Neural progenitor cell (in vitro differentiated cells): Measurements from ENCODE around the gene RMDN2. TPM values are rescaled to one million over a fixed set of nuclear protein-coding genes. Genes with fewer than 3 reads are reported as not detected.

Source experiments
- DNase-seq: peaks from one replicate; pipeline ENCODE4 v3.0.0-alpha.2; 2016; ENCODE audit warnings: low spot score
- H2AFZ ChIP-seq: fragments of 200-600 bp; sonication (generic); replicated peaks from 2 replicates; pipeline ENCODE4 v1.6.1; 2016; ENCODE audit warnings: antibody characterized with exemption
- H3F3A ChIP-seq: fragments of 200-600 bp; sonication (generic); 2 replicates; pipeline ENCODE4 v1.6.1; 2016; ENCODE audit warnings: antibody characterized with exemption, low read depth
- H3K27ac ChIP-seq: fragments of 200-600 bp; sonication (generic); 2 replicates; pipeline ENCODE4 v1.5.1; 2016; ENCODE audit warnings: mild to moderate bottlenecking
- H3K27me3 ChIP-seq: fragments of 200-600 bp; sonication (generic); 2 replicates; pipeline ENCODE4 v1.6.1; 2016; ENCODE audit warnings: mild to moderate bottlenecking, moderate library complexity
- H3K36me3 ChIP-seq: fragments of 200-600 bp; sonication (generic); 2 replicates; pipeline ENCODE4 v1.5.1; 2016
- H3K4me1 ChIP-seq: fragments of 200-600 bp; sonication (generic); 2 replicates; pipeline ENCODE4 v1.6.1; 2016; ENCODE audit warnings: mixed run types
- H3K4me2 ChIP-seq: fragments of 200-600 bp; sonication (generic); 2 replicates; pipeline ENCODE4 v1.6.1; 2016
- H3K4me3 ChIP-seq: fragments of 200-600 bp; sonication (generic); 2 replicates; pipeline ENCODE4 v1.5.1; 2016
- H3K79me2 ChIP-seq: fragments of 200-600 bp; sonication (generic); 2 replicates; pipeline ENCODE4 v1.6.1; 2016; ENCODE audit warnings: low read depth
- H3K9ac ChIP-seq: fragments of 200-600 bp; sonication (generic); 2 replicates; pipeline ENCODE4 v1.6.1; 2016
- H3K9me3 ChIP-seq: fragments of 200-600 bp; sonication (generic); 2 replicates; pipeline ENCODE4 v1.5.1; 2016; ENCODE audit warnings: low read depth
- H4K20me1 ChIP-seq: fragments of 200-600 bp; sonication (generic); 2 replicates; pipeline ENCODE4 v1.6.1; 2016; ENCODE audit warnings: low read depth
- H3K27ac Mint-ChIP-seq: 3 replicates; pipeline ENCODE4 v1.8.0; 2021; ENCODE audit warnings: mixed read lengths
- H3K27me3 Mint-ChIP-seq: 2 replicates; pipeline ENCODE4 v1.8.0; 2022; ENCODE audit warnings: low read depth, mild to moderate bottlenecking, inconsistent platforms, moderate library complexity, mixed read lengths; ENCODE audit not compliant: insufficient read depth
- H3K36me3 Mint-ChIP-seq: 3 replicates; pipeline ENCODE4 v1.8.0; 2021; ENCODE audit warnings: mixed read lengths
- H3K4me1 Mint-ChIP-seq: 3 replicates; pipeline ENCODE4 v1.8.0; 2021; ENCODE audit warnings: mixed read lengths
- H3K4me3 Mint-ChIP-seq: 3 replicates; pipeline ENCODE4 v1.8.0; 2021; ENCODE audit warnings: mild to moderate bottlenecking, moderate library complexity, mixed read lengths
- H3K9me3 Mint-ChIP-seq: 3 replicates; pipeline ENCODE4 v1.8.0; 2020; ENCODE audit warnings: mixed read lengths
- CTCF ChIP-seq: fragments of 200-600 bp; sonication (generic); IDR thresholded peaks from 2 replicates; pipeline ENCODE4 v1.5.1; 2017; ENCODE audit warnings: antibody characterized with exemption, mild to moderate bottlenecking
- EZH2 ChIP-seq: fragments of 200-600 bp; sonication (generic); IDR thresholded peaks from 2 replicates; pipeline ENCODE4 v1.6.1; 2017; ENCODE audit warnings: antibody characterized with exemption, mild to moderate bottlenecking, moderate library complexity
- EZH2phosphoT487 ChIP-seq: fragments of 200-600 bp; sonication (generic); IDR thresholded peaks from 2 replicates; pipeline ENCODE4 v1.6.1; 2017; ENCODE audit warnings: antibody characterized with exemption
- total RNA-seq: library from RNA; depleted of rRNA; stranded (reverse); fragments of >200 nt; gene quantifications from 2 replicates; pipeline ENCODE4 v1.2.3, GENCODE V29; 2015; ENCODE audit warnings: low replicate concordance

Gene RMDN2
- total RNA-seq, 1 donor from 2014 or later, result 10.3 TPM

DNA sequence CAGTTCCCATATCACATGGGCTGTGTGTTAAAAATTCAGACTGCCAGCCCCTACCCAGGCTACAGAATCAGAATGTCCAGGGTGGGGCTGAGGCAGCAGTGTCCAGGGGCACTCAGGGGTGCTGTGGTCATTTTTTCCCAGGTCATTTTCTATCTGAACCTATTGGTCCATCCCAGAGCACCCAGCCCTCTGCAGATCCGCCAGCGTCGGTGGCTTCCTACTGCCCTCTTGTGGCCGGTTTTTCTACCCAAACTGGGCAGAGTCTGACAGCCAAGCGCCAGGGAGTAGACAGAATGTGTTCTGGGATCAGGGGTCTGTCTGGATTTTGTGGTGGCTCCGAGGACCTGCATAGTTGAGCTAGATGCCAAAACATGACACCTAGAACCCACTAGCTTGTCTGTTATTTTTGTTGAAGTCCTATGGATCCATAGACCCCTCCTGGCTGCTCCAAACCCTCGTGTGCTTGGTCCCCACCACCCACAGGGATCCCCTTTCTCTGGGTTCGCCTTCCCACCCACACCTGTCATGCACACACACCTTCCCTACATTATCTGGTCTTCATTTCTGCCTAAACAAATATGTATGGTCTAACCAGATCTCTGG is 34.1 kb upstream of the RMDN2 start:
- Histone ChIP-seq H3K4me3 (no peak overlapping the region), H3K27ac (no peak overlapping the region), H3K4me2 (no peak overlapping the region), H3K9ac (no peak overlapping the region), H3K79me2 (no peaks in the 10 kb centered on the region), H4K20me1 (no peaks in the 10 kb centered on the region), H2AFZ (no peak overlapping the region), H3K4me1 (peaks cover 2% of the 10 kb centered on the region), H3K27me3 (no peaks in the 10 kb centered on the region), H3K36me3 (no peaks in the 10 kb centered on the region), H3F3A (no peaks in the 10 kb centered on the region), H3K9me3 (no peaks in the 10 kb centered on the region)
- H3K9me3 Mint-ChIP-seq, result peaks cover 2% of the 10 kb centered on the region
- H3K27ac Mint-ChIP-seq, result no peak overlapping the region
- H3K4me3 Mint-ChIP-seq, result no peak overlapping the region
- no peaks in the 10 kb centered on the region for H3K27me3 Mint-ChIP-seq
- peak; percentile 87 for DNase-seq
- peaks cover 2% of the 10 kb centered on the region for H3K4me1 Mint-ChIP-seq
- no peaks in the 10 kb centered on the region for H3K36me3 Mint-ChIP-seq
- TF ChIP-seq CTCF (peak; percentile 81), EZH2phosphoT487 (no peak)

- H3F3A ChIP-seq, result no peaks in the 10 kb centered on the region
- no peak overlapping the region for H3K4me3 ChIP-seq
- no peaks in the 10 kb centered on the region for H3K4me1 ChIP-seq
- DNase-seq, result no peak
- TF ChIP-seq CTCF, result no peak
- no peak for TF ChIP-seq EZH2
- TF ChIP-seq EZH2phosphoT487, result no peak
- H3K36me3 ChIP-seq, result no peaks in the 10 kb centered on the region
- H3K9me3 Mint-ChIP-seq, result peaks cover 2% of the 10 kb centered on the region
- no peaks in the 10 kb centered on the region for H3K9me3 ChIP-seq
- no peak overlapping the region for H3K4me2 ChIP-seq
- no peaks in the 10 kb centered on the region for H3K4me1 Mint-ChIP-seq
- H3K9ac ChIP-seq, result no peak overlapping the region
- no peak overlapping the region for H2AFZ ChIP-seq
- H3K27me3 ChIP-seq, result no peaks in the 10 kb centered on the region
- no peak overlapping the region for H3K27ac ChIP-seq
- no peaks in the 10 kb centered on the region for H3K36me3 Mint-ChIP-seq
- H3K4me3 Mint-ChIP-seq, result no peak overlapping the region
- no peak overlapping the region for H3K27ac Mint-ChIP-seq
- H3K79me2 ChIP-seq, result no peaks in the 10 kb centered on the region
- no peaks in the 10 kb centered on the region for H3K27me3 Mint-ChIP-seq
- no peaks in the 10 kb centered on the region for H4K20me1 ChIP-seq
These were observed 33.1 kb upstream of the RMDN2 start for GRCh38 chr2:37891846-37892435.

DNA sequence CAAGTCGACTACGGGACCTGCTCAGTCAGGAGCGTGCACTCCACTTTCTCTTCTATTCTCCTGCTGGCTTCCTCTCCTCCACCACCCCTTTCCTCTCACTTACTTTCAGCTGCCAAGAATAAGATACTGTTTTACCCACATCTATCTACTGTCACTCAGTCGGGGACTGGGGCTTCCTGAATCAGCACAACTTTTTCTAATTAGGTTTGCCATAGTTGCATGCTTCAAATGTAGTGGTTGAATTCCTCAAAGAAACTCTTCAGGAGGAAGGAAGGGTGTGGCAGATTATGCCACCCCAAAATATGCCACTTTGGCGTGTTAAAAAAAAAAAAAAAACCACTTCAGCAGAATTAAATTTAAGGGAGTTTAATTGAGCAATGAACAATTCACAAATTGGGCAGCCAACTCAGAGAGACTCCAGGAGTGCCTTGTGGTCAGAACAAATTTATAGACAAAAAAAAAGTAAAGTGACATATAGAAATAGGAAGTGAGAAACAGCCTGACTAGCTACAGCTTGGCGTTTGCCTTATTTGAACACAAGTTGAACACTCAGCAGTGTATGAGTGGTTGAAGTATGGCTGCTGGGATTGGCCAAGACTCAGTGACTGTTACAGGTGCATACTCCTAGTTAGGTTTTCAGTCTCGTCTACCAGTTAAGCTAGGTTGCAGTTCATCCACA is 32.5 kb upstream of the RMDN2 start:
- peaks cover 2% of the 10 kb centered on the region for H3K9me3 Mint-ChIP-seq
- H3K4me3 ChIP-seq, result no peak overlapping the region
- no peak overlapping the region for H3K4me3 Mint-ChIP-seq
- no peaks in the 10 kb centered on the region for H3K9me3 ChIP-seq
- DNase-seq, result no peak
- no peak overlapping the region for H2AFZ ChIP-seq
- H3K27ac ChIP-seq, result no peak overlapping the region
- H3K4me2 ChIP-seq, result no peak overlapping the region
- TF ChIP-seq EZH2 (no peak), CTCF (no peak), EZH2phosphoT487 (no peak)
- H4K20me1 ChIP-seq, result no peaks in the 10 kb centered on the region
- no peaks in the 10 kb centered on the region for H3K36me3 Mint-ChIP-seq
- H3K79me2 ChIP-seq, result no peaks in the 10 kb centered on the region
- no peak overlapping the region for H3K9ac ChIP-seq
- no peaks in the 10 kb centered on the region for H3K4me1 ChIP-seq
- H3K27ac Mint-ChIP-seq, result no peak overlapping the region
- H3K36me3 ChIP-seq, result no peaks in the 10 kb centered on the region
- no peaks in the 10 kb centered on the region for H3F3A ChIP-seq
- H3K4me1 Mint-ChIP-seq, result no peaks in the 10 kb centered on the region
- H3K27me3 ChIP-seq, result no peaks in the 10 kb centered on the region
- H3K27me3 Mint-ChIP-seq, result no peaks in the 10 kb centered on the region
